NCI-H460 (cell line): ENCODE measurements around the gene TOPORS. TPM values are rescaled to one million over a fixed set of nuclear protein-coding genes. Genes with fewer than 3 reads are reported as not detected.
"Not testable (repeated sequence)": the region's sequence is repeated elsewhere in the genome, so short reads cannot be mapped to it uniquely, and the experiment has no call there.

Experiments used
- DNase-seq: peaks from one replicate; pipeline ENCODE4 v3.0.0-alpha.2; 2016; ENCODE audit warnings: low read depth; ENCODE audit errors: extremely low read depth
- polyA plus RNA-seq: library from polyadenylated mRNA; depleted of rRNA; stranded (reverse); fragments of >200 nt; gene quantifications from 2 replicates; pipeline ENCODE4 v1.2.3, GENCODE V29; 2014; cell fraction: nucleus; rRNA removed
- total RNA-seq: library from RNA; depleted of rRNA; stranded (reverse); fragments of >200 nt; shearing (Covaris generic); gene quantifications from 2 replicates; pipeline ENCODE4 v1.2.3, GENCODE V29; 2014; rRNA removed

The TOPORS gene
- 17.3 and 18.7 TPM in 2 replicates for total RNA-seq
- polyA plus RNA-seq: 5.8 and 9.5 TPM in 2 replicates

DNA sequence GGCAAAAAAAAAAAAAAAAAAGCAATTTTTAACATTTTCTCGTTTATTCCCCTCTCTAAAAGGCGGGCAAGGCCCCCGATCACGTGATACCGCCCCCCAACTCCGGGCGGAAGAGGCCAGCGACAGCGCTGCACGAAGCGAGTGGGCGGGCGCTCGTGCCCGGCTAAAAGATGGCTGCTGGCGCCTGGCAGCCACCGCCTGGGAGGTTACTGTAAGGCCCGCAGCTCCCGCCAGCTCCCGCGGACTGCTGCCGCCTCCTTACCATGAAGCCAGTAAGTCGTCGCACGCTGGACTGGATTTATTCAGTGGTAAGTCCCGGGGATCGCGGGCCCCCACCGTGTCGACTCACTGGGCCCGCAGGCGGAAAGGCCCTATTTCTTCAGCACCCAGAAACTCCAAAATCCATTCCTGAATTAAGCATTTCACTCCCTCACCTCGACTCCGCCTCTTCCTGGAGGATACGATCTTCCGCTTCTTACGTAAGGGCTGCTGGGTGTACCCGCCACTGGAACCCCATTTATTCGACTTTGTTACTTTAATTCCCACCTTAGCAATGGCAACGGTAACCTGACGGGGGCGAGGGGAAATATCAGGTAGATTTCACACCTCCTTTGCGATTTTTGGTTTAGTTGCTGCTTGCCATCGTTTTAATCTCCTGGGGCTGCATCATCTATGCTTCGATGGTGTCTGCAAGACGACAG lies at the start of gene TOPORS, which contains the start of gene SMIM27:
TOPORS (minus strand) TSS at position 415 of the 701 bp plus-strand sequence; CDS start at position 265, 150 bp downstream.
SMIM27 (plus strand) TSS at position 156 of the 701 bp plus-strand sequence; CDS start at position 264, 108 bp downstream.
- DNase-seq: peak; percentile 80

DNA sequence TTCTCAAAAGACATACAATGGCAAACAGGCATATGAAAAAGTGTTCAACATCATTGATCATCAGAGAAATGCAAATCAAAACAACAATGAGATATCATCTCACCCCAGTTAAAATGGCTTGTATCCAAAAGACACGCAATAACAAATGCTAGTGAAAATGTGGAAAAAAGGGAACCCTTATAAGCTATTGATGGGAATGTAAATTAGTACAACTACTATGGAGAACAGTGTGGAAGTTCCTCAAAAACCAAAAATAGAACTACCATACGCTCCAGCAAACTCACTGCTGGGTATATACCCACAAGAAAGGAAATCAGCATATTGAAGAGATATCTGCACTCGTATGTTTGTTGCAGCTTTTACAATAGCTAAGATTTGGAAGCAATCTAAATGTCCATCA lies 46.6 kb upstream of the TOPORS start:
- not testable (repeated sequence) for DNase-seq

DNA sequence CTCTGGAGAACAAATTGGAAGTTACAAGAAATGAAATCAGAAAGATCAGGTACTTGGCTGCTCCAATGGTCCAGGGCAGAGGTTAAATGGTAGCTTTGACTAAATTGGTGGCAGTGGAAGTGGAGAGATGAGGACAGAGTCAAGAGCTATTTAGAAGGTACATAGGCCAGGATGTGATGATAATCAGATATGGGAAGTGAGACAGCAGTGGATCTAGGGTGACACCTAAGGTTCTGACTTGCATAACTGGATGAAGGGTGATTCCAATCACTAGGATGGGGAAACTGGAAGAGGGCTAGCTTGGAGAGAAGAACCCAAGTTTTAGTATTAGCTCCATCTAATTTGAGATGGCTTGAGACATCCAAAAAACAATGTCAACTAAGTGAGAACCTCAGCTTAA lies 44.5 kb upstream of the TOPORS start:
- no peak for DNase-seq

DNA sequence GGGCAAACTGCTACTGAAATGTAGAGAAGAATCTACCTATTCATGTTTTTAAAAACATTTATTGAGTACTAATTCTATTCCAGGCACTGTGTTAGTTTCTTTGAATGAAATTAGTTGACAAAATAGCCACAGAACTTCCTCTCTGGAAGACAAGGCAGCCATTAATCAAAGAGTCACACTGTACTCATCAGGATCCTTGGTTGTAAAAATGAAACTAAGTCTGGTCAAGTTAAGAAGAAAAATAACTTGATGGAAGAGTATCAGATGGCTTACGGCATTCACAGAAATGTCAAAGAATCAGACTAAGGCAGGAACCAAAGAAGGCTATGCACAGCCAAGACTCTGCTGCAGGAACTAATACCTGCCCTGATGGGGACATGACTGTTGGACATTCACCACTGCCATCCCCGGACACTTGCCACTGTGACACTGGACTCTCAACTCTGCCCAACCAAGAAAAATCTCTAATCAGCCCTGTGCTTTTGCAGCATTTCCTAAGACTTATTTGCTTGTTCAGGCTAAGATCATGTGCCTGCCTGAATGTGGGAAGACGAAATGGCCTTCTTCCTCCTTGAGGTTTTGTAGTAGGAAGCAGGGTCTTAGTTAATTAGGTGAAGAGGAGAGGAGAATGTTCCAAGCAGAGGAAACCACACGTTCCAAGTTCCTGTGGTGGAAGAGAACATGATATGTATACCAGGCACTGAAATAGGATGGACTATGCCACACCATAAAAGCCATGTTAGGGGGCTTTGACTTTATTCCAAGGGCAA lies 43.9 kb upstream of the TOPORS start:
- no peak for DNase-seq

DNA sequence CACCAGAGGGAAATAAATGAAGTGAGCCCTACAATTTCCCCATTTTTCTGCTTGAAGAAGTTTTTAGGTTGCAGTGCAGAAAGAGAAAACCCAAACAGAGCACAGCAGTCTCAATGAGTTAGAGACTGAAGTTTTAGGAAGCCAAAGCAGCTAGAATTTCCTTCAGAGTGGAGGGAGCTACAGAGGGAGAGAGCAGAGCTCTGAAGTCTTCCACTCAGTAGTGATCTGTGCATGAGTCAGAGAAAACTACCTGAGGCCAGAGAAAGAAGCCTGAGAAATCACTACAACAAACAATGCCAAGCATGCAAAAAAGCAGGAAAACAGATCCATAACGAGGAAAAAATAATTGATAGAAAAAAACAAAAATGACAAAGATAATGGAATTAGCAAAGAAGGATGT lies 38.5 kb upstream of the TOPORS start:
- no peak for DNase-seq

DNA sequence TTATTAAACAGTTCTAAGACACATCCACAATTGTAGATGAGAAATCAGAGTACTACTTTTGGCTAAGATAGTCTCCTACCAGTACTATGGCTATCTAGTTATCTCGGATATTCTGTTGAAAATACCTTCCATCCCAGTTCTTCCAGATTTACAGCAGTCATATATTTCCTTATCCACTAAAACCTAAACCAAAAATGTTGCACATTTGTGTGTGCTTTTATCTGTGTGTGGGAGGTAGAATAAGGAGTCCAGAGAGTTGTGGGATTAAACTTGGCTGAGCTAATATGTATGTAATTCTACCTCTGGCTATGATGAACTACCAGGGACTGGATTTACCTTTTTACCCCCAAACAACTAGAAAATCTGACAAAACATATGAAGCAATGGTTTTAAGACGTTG lies 38.1 kb upstream of the TOPORS start:
- no peak for DNase-seq

DNA sequence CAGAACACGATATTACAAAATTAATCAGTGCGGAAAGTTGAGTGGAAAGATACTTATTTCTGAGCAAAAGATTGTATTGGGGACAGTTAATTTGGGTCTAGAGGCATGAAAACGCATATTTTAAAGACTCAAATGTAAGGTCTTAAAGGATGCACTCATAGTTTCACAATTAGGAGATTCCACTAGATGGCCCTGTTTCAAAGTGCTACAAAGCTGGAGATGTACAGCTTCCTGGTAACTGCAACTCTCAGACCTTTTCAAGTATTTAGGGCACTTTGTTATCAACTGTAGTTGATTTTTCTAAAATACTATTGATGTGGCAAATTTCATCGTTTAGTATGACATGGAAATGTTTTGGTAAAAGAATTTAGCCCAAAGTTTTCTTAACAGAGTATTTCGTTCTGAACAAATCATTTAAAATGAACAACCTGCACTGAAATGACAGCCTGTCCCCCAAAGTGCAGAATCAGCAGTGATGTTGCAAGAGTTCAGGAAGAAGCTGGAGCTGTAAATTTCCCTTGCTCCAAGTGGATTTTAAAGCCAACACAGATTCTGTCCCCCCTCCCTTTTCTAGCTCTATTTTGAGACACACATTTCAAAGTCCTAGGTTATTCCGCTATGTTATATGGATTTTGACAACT lies 36.8 kb upstream of the TOPORS start:
- DNase-seq: peak; percentile 33

DNA sequence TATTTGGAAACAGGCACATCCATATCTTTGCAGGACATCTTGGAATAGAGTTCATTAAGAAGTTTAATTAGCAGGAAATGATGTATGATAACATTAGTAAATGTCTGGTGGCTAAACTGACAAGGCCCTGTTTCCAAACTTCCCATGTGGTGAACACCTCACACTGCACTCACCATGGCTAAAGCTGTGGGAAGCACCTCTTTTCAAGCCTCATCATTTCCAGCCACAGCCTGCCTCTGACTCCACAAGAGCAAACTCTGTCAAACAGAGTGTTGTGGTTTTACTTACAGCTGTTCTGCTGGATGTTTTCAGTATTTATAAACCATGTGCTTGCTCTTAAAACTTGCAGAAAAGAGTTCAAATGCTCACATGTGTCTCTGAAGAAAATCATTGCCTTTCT lies 35.5 kb upstream of the TOPORS start:
- no peak for DNase-seq

DNA sequence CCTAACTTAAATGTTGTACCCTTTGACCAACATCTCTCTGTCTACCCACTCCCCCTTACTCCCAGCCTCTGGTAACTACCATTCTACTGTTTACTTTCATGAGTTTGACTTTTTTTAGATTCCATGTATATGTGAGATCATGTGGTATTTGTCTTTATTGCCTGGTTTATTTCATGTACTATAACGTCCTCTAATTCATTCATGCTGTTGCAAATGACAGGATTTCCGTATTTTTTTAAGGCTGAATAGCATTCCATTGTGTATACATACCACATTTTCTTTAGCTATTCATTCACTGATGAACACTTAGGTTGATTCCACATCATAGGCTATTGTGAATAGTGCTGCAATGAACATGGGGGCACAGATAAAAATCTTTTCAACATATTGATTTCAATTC lies 32.4 kb upstream of the TOPORS start:
- DNase-seq: no peak

DNA sequence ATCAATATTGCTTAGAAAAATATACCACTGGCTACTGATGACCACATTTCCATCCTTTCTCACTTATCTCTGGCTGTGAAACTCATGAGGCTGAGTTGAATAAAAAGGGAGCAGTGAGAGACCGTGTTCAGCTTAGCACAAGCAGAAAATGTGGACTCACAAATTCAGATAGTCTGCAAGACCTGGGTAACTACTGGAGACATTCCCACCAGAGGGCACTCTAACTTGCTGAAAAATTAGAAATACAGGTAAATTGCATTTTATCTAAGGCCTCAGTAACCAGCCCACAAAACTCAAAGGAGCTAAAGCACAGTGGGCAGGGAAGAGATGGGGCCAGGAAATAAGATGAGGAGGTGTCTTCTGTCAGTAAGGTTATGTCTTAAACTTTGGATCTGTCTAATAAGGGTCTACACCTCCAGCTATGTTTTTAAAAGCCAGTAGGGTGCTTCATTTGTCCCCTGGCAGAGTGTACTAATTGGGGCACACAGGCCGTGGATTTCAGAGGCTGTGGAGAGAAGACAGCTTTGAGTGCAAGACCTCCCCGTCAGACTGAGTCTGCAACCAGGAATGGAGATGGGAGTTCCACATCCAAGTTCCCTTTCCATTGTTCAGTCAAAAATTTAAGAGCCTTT lies 29.2 kb upstream of the TOPORS start:
- DNase-seq: peak; percentile 19

DNA sequence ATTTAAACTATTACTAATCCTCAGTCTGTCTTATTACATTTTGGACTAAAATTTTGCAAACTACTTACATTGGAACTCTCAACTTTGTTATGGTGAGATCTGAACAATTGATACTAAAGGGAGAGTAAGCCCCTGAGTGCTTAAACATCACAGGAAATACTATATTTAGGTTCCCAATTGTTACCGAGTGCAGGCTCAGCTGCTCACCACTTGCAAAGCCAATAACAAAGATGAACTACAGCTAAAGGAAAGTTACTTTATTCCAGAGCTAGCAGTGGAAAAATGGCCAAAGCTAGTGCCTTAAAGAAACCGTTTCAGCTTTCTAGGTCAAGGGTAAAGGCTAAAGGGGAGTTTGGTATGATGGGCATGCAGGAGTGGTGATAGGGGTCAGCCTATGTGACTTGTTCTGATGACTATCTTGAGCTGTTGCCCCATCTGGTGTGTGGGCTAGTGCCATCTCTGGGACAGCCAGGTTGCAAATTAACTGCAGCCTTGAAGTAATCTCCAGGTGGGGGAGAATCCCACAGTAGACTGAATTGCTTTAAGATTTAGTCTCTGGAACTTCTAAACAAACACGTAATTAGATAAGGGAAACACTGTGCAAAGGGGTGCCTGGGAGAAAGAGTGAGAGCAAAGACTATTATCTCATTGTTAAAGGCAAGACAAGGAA lies 28.4 kb upstream of the TOPORS start:
- no peak for DNase-seq

DNA sequence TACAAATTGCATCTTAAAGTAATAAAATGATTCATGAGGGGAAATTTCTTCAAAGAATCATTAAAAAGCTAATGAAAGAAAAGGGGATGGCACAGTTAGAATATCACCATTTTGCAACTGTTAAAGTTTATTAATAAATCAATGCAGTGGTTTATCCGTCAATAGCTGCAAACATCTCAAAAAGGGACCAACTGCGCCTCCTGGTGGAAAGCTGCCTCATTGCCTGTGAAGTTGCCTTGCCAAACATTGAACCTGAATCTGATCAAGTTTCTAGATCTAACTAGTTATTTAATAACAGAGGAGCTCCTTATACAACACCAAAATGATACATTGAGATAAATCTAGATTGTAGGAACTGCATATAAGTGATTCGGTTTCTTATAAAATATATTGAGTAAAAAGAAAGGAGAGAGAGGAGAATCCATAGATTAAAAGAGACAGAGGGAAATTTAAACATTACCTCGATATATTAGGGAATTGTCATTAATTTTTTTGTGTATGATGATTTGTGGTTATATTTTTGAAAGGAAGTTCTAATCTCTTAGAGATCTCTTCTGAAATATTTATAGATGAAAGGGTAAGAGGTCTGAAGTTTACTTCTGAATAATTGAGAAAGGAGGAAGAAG lies 27.4 kb upstream of the TOPORS start:
- peak; percentile 48 for DNase-seq

DNA sequence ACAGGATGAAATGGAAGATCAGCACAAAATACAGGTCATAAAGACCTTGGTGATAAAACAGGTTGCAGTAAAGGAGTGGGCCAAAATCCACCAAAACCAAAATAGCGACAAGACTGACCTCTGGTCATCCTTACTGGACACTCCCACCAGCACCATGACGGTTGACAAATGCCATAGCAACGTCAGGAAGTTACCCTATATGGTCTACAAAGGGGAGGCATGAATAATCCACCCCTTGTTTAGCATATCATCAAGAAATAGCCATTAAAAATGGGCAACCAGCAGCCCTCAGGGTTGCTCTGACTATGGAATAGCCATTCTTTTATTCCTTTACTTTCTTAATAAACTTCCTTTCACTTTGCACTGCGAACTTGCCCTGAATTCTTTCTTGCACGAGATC lies 26.6 kb upstream of the TOPORS start:
- no peak for DNase-seq

DNA sequence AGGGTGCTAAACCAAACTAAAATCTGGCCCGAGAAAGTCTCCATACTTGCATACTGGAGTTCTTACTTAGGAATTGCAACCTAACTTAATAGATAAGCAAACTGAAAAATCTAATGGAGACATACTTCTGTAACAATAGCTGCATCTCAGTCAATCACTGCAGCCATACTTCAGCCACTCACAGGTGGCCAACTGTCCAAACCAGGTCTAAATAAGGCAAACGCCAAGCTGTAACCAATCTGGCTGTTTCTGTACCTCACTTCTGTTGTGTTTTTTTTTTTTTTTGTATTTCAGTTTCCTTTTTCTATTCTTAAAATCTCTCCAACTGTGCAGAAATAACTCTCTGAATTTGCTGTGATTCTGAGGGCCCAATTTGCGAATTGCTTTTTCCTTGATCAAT lies 24.9 kb upstream of the TOPORS start:
- DNase-seq: no peak

DNA sequence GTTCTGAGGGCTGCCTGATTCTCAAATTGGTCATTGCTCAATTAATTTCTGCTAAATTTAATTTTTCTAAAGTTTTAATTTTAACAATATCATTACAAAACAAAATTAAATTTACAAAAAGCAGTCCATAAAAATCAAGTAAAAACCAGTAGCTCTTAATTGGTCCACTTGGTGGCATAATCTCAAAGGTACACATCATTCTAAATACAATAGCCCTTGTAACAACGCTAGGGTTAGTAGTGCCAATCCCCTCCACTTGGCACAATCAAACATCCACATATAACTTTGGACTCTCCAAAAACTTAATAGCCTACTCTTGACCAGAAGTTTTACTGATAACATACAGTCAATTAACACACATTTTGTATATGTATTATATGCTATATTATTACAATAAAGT lies 22.5 kb upstream of the TOPORS start:
- no peak for DNase-seq

DNA sequence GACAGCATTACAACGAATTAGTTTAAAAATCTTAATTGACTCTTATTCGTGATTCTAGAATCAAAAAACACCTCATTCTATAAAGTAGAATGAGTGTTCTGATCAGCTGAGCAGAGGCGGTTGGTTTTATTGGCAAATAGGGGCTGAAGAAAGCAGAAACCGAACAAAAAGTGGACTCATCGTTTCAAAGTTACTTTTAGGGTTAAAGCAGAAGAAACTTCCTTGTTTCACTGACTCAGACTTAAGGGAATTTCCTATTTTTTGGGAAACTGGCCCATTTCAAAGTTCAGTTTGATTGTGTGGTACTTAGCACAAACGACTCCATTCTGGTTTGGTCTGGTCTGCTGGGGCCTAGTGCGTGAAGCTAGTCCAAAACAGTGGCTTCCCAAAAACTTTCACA lies 21.4 kb upstream of the TOPORS start:
- DNase-seq: no peak

DNA sequence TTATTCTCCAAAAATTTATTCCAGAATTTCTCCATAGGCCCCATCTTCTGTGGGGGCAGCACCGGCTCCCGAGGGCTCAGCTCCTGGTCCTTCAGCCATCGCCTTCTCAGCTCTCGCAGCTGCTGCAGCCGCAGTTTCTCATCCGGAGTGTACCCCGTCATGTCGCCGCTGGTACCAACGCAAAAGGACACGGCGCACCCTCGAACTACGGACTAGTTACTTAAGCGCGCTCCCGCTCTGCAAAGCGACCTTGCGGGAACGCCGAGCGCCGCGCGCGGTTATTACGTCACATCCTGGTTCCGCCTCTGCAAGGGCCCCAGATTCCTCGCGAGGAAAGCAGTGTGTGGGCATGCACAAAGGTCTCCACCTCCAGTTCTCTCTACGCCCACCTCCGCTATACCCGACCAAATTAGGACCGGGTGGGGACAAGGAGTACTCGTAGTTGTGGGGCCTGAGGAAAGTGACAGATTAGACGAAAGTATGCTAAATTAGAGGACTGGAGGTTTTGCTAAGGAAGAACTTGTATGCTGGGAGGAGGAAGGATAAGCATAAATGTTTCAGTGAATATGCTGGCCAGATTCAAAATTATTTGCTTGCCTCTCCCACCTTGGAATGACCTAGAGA lies 20.6 kb upstream of the TOPORS start, which contains the start of gene NDUFB6:
NDUFB6 (minus strand) TSS at position 260 of the 624 bp plus-strand sequence; CDS start at position 161, 99 bp downstream.
- DNase-seq: peak; percentile 81

DNA sequence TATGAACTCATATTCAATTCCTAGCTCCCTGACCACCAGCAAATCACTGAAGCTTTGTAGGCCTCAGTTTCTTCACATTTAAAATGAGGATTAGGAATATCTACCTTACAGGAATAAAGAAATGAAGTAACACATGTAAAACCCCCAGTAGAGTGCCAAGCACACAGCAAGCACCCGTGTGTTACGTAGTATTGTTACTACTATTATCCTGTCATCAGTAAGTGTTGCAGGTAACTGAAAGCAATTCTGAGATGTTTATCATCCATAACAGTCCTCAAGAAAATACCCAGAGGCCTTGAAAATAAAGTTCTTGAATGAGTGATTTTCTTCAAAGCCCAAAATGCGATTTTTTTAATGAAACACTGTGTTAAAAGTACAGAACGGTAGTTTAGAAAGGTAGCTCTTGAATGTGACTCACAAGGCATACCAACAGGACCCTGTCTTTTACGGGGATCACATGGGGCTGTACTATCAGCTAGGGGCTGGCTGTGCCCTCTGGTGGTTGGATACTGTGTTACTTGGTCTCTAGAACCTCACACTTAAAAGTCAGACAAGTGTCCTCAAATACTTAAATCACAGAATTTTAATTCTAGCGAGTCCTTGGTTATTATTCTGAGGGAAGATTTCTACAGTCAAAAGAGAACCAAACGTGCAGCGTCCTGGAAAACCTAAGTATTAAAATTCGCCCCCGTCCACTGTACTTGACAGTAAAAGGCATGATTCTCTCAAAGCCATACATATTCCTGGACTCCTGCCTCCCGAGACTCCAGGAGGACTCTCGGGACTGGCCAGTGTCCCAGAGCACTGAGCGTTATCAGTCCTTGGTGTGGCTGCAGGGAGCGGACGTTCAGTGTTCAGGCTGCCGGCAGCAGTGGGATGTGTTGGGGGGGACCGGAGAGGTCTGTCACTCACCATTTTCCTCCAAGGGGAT lies 19.8 kb upstream of the TOPORS start:
- peak; percentile 54 for DNase-seq
